ENCODE data around the gene SH2D3A. TPM values are rescaled to one million over a fixed set of nuclear protein-coding genes. Genes with fewer than 3 reads are reported as not detected.

SH2D3A gene
- polyA plus RNA-seq, 1 donor (not counting 4 experiments of a cell fraction or from before 2014, with no cell fraction given) = 24.9 TPM

GRCh38 chr19:6736917-6737283 is 30.3 kb downstream of the SH2D3A start:
- H3K79me2 ChIP-seq (ENCODE audit: control insufficient read depth, insufficient read depth, low read length) = peaks cover 29% of the 10 kb centered on the region
- TF ChIP-seq CTCF (optimal IDR thresholded peaks at IDR 0.05 in 1 of 3, IDR thresholded peaks at IDR 0.05 in 1 of 3, conservative IDR thresholded peaks at IDR 0.05 in 1 of 3; ENCODE audit: extremely low read depth in 1 of 3, insufficient read depth in 2 of 3, low read length in 3 of 3) (no peak), EZH2 (IDR thresholded peaks at IDR 0.05; ENCODE audit: low read length) (no peak)
- peak overlapping the region; percentile 91 to 99 (median 95) for H3K4me3 ChIP-seq (ENCODE audit: control insufficient read depth in 2 of 3, extremely low read depth in 1 of 3, insufficient read depth in 2 of 3, low read depth in 1 of 3, low read length in 3 of 3)
- no peaks in the 10 kb centered on the region for H4K20me1 ChIP-seq (ENCODE audit: control insufficient read depth, extremely low read depth, insufficient read depth, low read length)
- H2AFZ ChIP-seq (ENCODE audit: control insufficient read depth, low read length) = peak overlapping the region; percentile 82
- peak overlapping the region; percentile 85 for H3K9ac ChIP-seq (ENCODE audit: control insufficient read depth, extremely low read depth, insufficient read depth, low read length)
- DNase-seq (ENCODE audit: low read depth, low spot score) = no peak
- H3K9me1 ChIP-seq (ENCODE audit: control insufficient read depth, extremely low read depth, insufficient read depth, low read length) = no peaks in the 10 kb centered on the region
- FAIRE-seq = no peak
- no peaks in the 10 kb centered on the region for H3K27me3 ChIP-seq (ENCODE audit: control insufficient read depth, extremely low read depth, insufficient read depth, low read length)
- peaks cover 32% of the 10 kb centered on the region for H3K4me1 ChIP-seq (ENCODE audit: control insufficient read depth, extremely low read depth, insufficient read depth, low read length)
- peak overlapping the region; percentile 82 for H3K27ac ChIP-seq (ENCODE audit: control insufficient read depth, insufficient read depth, low read length)
- H3K4me2 ChIP-seq (ENCODE audit: control insufficient read depth, extremely low read depth, insufficient read depth, low read depth, low read length) = peak overlapping the region; percentile 95
- dilution Hi-C loops (cut with MboI; ENCODE audit: extremely low pct_ligation_motif_present, low sequenced_read_pairs) = no loop called here
- H3K9me3 ChIP-seq (ENCODE audit: control insufficient read depth, low read depth, low read length) = no peaks in the 10 kb centered on the region
- H3K36me3 ChIP-seq (ENCODE audit: control insufficient read depth in 2 of 2, extremely low read depth in 1 of 2, insufficient read depth in 2 of 2, low read length in 2 of 2) = peaks cover 8 to 14% of the 10 kb centered on the region in 2 experiments

GRCh38 chr19:6736169-6736916 is 30.9 kb downstream of the SH2D3A start:
- H3K27me3 ChIP-seq (ENCODE audit: control insufficient read depth, extremely low read depth, insufficient read depth, low read length) = no peaks in the 10 kb centered on the region
- peak overlapping the region; percentile 85 for H3K9ac ChIP-seq (ENCODE audit: control insufficient read depth, extremely low read depth, insufficient read depth, low read length)
- peak; percentile 72 for DNase-seq (ENCODE audit: low read depth, low spot score)
- dilution Hi-C loops (cut with MboI; ENCODE audit: extremely low pct_ligation_motif_present, low sequenced_read_pairs) = no loop called here
- H3K4me2 ChIP-seq (ENCODE audit: control insufficient read depth, extremely low read depth, insufficient read depth, low read depth, low read length) = peak overlapping the region; percentile 95
- no peaks in the 10 kb centered on the region for H3K9me1 ChIP-seq (ENCODE audit: control insufficient read depth, extremely low read depth, insufficient read depth, low read length)
- peaks cover 8 to 19% of the 10 kb centered on the region in 2 experiments for H3K36me3 ChIP-seq (ENCODE audit: control insufficient read depth in 2 of 2, extremely low read depth in 1 of 2, insufficient read depth in 2 of 2, low read length in 2 of 2)
- no peaks in the 10 kb centered on the region for H4K20me1 ChIP-seq (ENCODE audit: control insufficient read depth, extremely low read depth, insufficient read depth, low read length)
- peaks cover 31% of the 10 kb centered on the region for H3K4me1 ChIP-seq (ENCODE audit: control insufficient read depth, extremely low read depth, insufficient read depth, low read length)
- peak overlapping the region; percentile 82 for H2AFZ ChIP-seq (ENCODE audit: control insufficient read depth, low read length)
- FAIRE-seq = peak; percentile 62
- peak overlapping the region; percentile 82 for H3K27ac ChIP-seq (ENCODE audit: control insufficient read depth, insufficient read depth, low read length)
- H3K9me3 ChIP-seq (ENCODE audit: control insufficient read depth, low read depth, low read length) = no peaks in the 10 kb centered on the region
- no peak for TF ChIP-seq EZH2 (IDR thresholded peaks at IDR 0.05; ENCODE audit: low read length)
- TF ChIP-seq CTCF (optimal IDR thresholded peaks at IDR 0.05 in 1 of 3, IDR thresholded peaks at IDR 0.05 in 1 of 3, conservative IDR thresholded peaks at IDR 0.05 in 1 of 3; ENCODE audit: extremely low read depth in 1 of 3, insufficient read depth in 2 of 3, low read length in 3 of 3) = peak; percentile 69 to 77 (median 73)
- H3K79me2 ChIP-seq (ENCODE audit: control insufficient read depth, insufficient read depth, low read length) = peaks cover 27% of the 10 kb centered on the region
- H3K4me3 ChIP-seq (ENCODE audit: control insufficient read depth in 2 of 3, extremely low read depth in 1 of 3, insufficient read depth in 2 of 3, low read depth in 1 of 3, low read length in 3 of 3) = peak overlapping the region; percentile 91 to 99 (median 95)
